Esophagus muscularis mucosa (tissue), 2 donors: ENCODE results near the gene CTIF.

ENCODE experiments used
- EP300 ChIP-seq: sonication (generic); formaldehyde crosslinking; IDR thresholded peaks from one replicate; pipeline ENCODE4 v1.6.1; 2017; ENCODE audit warnings: antibody characterized with exemption
- POLR2A ChIP-seq: fragments of 450-650 bp; IDR thresholded peaks from one replicate; pipeline ENCODE4 v1.6.1; 2017; ENCODE audit warnings: antibody characterized with exemption, moderate library complexity, mild to moderate bottlenecking, low read depth

DNA sequence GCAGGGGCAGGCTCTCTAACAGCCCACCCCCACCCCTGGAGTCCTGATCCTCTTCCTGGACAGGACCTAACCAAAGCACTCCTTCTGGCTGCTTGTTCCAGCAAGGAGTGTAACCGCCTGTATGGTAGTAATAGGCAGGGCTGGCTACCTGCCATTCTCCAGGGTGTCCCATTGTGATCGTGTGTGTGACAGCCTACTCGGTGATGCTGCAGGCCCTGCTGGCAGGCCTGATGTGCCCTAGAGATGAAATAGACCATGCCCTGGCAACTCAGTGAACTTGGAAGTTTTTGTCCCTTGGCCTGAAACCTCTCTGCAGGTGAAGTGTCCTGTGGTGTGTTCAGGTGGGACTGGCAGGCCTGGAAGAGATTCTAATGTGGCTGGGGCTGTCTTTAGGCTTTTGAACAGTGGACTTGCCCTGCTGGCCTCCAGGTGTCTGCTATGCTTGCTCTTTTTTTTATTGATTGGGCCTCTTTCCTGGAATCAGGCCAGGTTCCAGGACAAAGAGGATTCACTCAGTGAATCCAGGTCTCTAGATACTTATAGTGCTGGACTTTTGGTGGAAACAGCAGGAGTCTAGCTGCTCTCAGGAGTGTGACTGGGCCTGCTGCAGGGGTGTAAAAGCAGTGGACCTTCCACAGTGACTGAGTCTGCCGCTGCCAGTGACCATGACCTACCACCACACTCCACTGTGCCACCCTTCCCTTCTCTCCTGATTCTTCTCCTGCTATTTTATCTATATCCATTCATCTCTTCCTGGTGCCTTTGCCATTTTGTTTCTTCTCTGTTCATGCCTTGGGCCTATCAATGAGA lies 132.1 kb downstream of the CTIF start:
- TF ChIP-seq EP300 (no peak), POLR2A (no peak)
